ENCODE results near the gene CD47.

DNA sequence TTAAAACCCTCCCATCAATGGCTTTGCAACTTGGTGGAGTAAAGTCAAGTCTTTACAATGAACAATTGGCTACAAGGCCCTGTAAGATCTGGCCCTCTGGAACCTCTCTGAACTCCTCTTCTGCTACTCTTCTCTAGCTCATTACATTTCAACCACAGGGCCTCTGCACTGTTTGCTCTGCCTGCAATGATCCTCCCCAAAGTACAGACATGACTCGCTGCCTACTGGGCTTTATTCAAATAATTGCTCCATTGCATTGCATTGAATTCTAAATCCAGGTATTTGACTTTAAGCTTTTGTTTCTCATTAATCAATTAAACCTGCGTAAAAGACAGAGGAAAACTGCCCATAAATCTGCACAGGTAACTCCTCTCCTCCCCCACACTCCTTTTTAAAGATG is 96.7 kb downstream of the CD47 start:
- TF ChIP-seq CHD4 (IDR thresholded peaks at IDR 0.05; ENCODE audit: borderline replicate concordance, low read length), result no peak
- no peak for TF ChIP-seq GABPA (IDR thresholded peaks at IDR 0.05; ENCODE audit: low read depth, low read length)
- no peak for TF ChIP-seq GABPA (CRISPR knock-in tag; IDR thresholded peaks at IDR 0.05; ENCODE audit: low read depth)
- no peak for TF ChIP-seq EZH2 (conservative IDR thresholded peaks at IDR 0.05; ENCODE audit: low read depth, low read length)
- no peak for TF ChIP-seq HDAC1 (CRISPR knock-in tag; IDR thresholded peaks at IDR 0.05)
- TF ChIP-seq ZNF292 (CRISPR knock-in tag; IDR thresholded peaks at IDR 0.05; ENCODE audit: borderline replicate concordance, low read depth), result no peak
- no peak for TF ChIP-seq POLR2A (IDR thresholded peaks at IDR 0.05; ENCODE audit: insufficient read depth in 1 of 2, low read depth in 2 of 2, low read length in 2 of 2)
- TF ChIP-seq, protein P1, sequence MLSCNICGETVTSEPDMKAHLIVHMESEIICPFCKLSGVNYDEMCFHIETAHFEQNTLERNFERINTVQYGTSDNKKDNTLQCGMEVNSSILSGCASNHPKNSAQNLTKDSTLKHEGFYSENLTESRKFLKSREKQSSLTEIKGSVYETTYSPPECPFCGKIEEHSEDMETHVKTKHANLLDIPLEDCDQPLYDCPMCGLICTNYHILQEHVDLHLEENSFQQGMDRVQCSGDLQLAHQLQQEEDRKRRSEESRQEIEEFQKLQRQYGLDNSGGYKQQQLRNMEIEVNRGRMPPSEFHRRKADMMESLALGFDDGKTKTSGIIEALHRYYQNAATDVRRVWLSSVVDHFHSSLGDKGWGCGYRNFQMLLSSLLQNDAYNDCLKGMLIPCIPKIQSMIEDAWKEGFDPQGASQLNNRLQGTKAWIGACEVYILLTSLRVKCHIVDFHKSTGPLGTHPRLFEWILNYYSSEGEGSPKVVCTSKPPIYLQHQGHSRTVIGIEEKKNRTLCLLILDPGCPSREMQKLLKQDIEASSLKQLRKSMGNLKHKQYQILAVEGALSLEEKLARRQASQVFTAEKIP (CRISPR knock-in tag; IDR thresholded peaks at IDR 0.05; ENCODE audit: borderline replicate concordance), result no peak
- TF ChIP-seq BHLHE40 (IDR thresholded peaks at IDR 0.05; ENCODE audit: low read length), result no peak
- TF ChIP-seq REPIN1 (CRISPR knock-in tag; IDR thresholded peaks at IDR 0.05; ENCODE audit: borderline replicate concordance, low read depth), result no peak
- TF ChIP-seq, protein P2, sequence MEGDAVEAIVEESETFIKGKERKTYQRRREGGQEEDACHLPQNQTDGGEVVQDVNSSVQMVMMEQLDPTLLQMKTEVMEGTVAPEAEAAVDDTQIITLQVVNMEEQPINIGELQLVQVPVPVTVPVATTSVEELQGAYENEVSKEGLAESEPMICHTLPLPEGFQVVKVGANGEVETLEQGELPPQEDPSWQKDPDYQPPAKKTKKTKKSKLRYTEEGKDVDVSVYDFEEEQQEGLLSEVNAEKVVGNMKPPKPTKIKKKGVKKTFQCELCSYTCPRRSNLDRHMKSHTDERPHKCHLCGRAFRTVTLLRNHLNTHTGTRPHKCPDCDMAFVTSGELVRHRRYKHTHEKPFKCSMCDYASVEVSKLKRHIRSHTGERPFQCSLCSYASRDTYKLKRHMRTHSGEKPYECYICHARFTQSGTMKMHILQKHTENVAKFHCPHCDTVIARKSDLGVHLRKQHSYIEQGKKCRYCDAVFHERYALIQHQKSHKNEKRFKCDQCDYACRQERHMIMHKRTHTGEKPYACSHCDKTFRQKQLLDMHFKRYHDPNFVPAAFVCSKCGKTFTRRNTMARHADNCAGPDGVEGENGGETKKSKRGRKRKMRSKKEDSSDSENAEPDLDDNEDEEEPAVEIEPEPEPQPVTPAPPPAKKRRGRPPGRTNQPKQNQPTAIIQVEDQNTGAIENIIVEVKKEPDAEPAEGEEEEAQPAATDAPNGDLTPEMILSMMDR (CRISPR knock-in tag; IDR thresholded peaks at IDR 0.05), result no peak
